ENCODE results near the gene VAV3. TPM values are rescaled to one million over a fixed set of nuclear protein-coding genes. Genes with fewer than 3 reads are reported as not detected.

The VAV3 gene
- total RNA-seq, 2 donors from 2014 or later: 6.9 to 7.7 TPM

GRCh38 chr1:107687849-107688753 is 276.9 kb downstream of the VAV3 start:
- Histone ChIP-seq H3K27ac (no peak overlapping the region), H3K36me3 (no peaks in the 10 kb centered on the region), H3K4me1 (ENCODE audit: control insufficient read depth in 1 of 2, low read depth in 2 of 2) (no peaks in the 10 kb centered on the region), H3K27me3 (replicated peaks; ENCODE audit: insufficient read depth) (no peaks in the 10 kb centered on the region), H3K9me3 (no peaks in the 10 kb centered on the region), H3K4me3 (no peak overlapping the region)
- TF ChIP-seq, protein P1, sequence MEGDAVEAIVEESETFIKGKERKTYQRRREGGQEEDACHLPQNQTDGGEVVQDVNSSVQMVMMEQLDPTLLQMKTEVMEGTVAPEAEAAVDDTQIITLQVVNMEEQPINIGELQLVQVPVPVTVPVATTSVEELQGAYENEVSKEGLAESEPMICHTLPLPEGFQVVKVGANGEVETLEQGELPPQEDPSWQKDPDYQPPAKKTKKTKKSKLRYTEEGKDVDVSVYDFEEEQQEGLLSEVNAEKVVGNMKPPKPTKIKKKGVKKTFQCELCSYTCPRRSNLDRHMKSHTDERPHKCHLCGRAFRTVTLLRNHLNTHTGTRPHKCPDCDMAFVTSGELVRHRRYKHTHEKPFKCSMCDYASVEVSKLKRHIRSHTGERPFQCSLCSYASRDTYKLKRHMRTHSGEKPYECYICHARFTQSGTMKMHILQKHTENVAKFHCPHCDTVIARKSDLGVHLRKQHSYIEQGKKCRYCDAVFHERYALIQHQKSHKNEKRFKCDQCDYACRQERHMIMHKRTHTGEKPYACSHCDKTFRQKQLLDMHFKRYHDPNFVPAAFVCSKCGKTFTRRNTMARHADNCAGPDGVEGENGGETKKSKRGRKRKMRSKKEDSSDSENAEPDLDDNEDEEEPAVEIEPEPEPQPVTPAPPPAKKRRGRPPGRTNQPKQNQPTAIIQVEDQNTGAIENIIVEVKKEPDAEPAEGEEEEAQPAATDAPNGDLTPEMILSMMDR (IDR thresholded peaks at IDR 0.05): no peak
- no peak for DNase-seq (ENCODE audit: low spot score)
- ATAC-seq (ENCODE audit: insufficient number of reproducible peaks, low FRiP score, low read depth): no peak

GRCh38 chr1:107683683-107684082 is 281.3 kb downstream of the VAV3 start:
- H3K27me3 ChIP-seq (replicated peaks; ENCODE audit: insufficient read depth): no peaks in the 10 kb centered on the region
- DNase-seq (ENCODE audit: low spot score): no peak
- no peaks in the 10 kb centered on the region for H3K36me3 ChIP-seq
- no peak overlapping the region for H3K4me3 ChIP-seq
- H3K9me3 ChIP-seq: no peaks in the 10 kb centered on the region
- ATAC-seq (ENCODE audit: insufficient number of reproducible peaks, low FRiP score, low read depth): no peak
- no peaks in the 10 kb centered on the region for H3K4me1 ChIP-seq (ENCODE audit: control insufficient read depth in 1 of 2, low read depth in 2 of 2)
- H3K27ac ChIP-seq: no peak overlapping the region
- TF ChIP-seq, protein P1 (IDR thresholded peaks at IDR 0.05): no peak

DNA sequence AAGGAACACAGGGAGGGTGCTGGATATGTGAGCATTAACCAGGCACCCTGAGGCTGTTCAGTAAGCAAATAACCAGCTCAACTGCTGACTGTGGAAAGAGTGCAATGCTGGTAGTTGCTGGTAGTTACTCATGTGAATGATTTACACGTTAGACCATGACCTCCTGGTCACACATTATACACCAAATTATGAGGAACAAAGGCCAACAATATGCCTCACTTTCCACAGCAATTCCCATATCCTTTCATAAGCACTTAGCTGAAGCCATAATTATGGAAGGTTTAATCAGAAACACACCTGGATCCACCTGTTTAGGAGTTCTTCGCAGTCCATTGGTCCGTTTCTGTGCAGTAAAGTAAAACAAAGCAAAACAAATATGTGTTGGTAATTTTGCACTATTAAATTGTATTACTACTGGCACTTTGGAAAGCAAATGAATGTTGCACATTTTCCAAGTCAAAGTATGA is 281.8 kb downstream of the VAV3 start:
- no peak for DNase-seq (ENCODE audit: low spot score)
- H3K4me1 ChIP-seq (ENCODE audit: control insufficient read depth in 1 of 2, low read depth in 2 of 2): no peaks in the 10 kb centered on the region
- no peak for ATAC-seq (ENCODE audit: insufficient number of reproducible peaks, low FRiP score, low read depth)
- H3K4me3 ChIP-seq: no peak overlapping the region
- H3K27ac ChIP-seq: no peak overlapping the region
- no peaks in the 10 kb centered on the region for H3K9me3 ChIP-seq
- TF ChIP-seq, protein P1 (IDR thresholded peaks at IDR 0.05): no peak
- H3K36me3 ChIP-seq: no peaks in the 10 kb centered on the region
- H3K27me3 ChIP-seq (replicated peaks; ENCODE audit: insufficient read depth): no peaks in the 10 kb centered on the region

DNA sequence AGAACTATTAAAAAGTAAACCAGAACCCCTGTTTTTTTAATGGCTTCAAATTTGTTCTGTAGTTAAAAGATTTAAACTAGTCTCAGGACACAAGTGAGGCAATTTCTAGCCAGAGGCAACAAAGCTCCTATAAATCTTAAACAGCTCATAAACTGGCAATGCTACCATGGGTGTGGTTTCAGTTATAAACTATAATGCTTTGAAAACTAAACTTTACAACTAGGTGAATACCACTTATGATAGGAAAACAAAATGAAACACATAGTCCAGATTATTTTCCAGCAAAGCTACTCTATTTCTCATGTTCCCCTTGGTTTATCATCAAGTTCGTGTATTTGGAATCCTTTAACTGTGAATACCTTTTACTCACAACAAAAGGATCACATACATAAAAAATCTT is 282.5 kb downstream of the VAV3 start:
- TF ChIP-seq, protein P1 (IDR thresholded peaks at IDR 0.05): no peak
- ATAC-seq (ENCODE audit: insufficient number of reproducible peaks, low FRiP score, low read depth) (no peak), DNase-seq (ENCODE audit: low spot score) (no peak)
- Histone ChIP-seq H3K4me1 (ENCODE audit: control insufficient read depth in 1 of 2, low read depth in 2 of 2) (no peaks in the 10 kb centered on the region), H3K27ac (no peak overlapping the region), H3K36me3 (no peaks in the 10 kb centered on the region), H3K4me3 (no peak overlapping the region), H3K9me3 (no peaks in the 10 kb centered on the region), H3K27me3 (replicated peaks; ENCODE audit: insufficient read depth) (no peaks in the 10 kb centered on the region)

GRCh38 chr1:107681001-107681479 is 283.9 kb downstream of the VAV3 start:
- Histone ChIP-seq H3K27me3 (replicated peaks; ENCODE audit: insufficient read depth) (no peaks in the 10 kb centered on the region), H3K4me1 (ENCODE audit: control insufficient read depth in 1 of 2, low read depth in 2 of 2) (no peaks in the 10 kb centered on the region), H3K36me3 (no peaks in the 10 kb centered on the region), H3K4me3 (no peak overlapping the region), H3K27ac (no peak overlapping the region), H3K9me3 (no peaks in the 10 kb centered on the region)
- TF ChIP-seq, protein P1 (IDR thresholded peaks at IDR 0.05): no peak
- ATAC-seq (ENCODE audit: insufficient number of reproducible peaks, low FRiP score, low read depth): no peak
- DNase-seq (ENCODE audit: low spot score): no peak
